Activated CD4-positive, alpha-beta memory T cell treated with anti-CD3 and anti-CD28 coated beads for 36 hours (primary cell): Measurements from ENCODE around the gene FAM53C. TPM values are rescaled to one million over a fixed set of nuclear protein-coding genes. Genes with fewer than 3 reads are reported as not detected.

Experiments
- CTCF ChIA-PET: fragments of 350-600 bp; sonication (Branson Sonifier 250); formaldehyde crosslinking; loops from one replicate; lab custom pipeline; 2021; ENCODE audit warnings: antibody characterized with exemption, inconsistent platforms; lab: Charles Lee
- POLR2A ChIA-PET: fragments of 350-600 bp; sonication (Branson Sonifier 250); formaldehyde crosslinking; loops from one replicate; lab custom pipeline; 2021; ENCODE audit warnings: antibody characterized with exemption; lab: Charles Lee
- DNase-seq: peaks from one replicate; pipeline ENCODE4 v3.0.0-alpha.2; 2020
- H3K27ac Mint-ChIP-seq: one replicate; pipeline ENCODE4 v1.8.0; 2021; ENCODE audit warnings: mixed read lengths
- H3K27me3 Mint-ChIP-seq: one replicate; pipeline ENCODE4 v1.8.0; 2021; ENCODE audit warnings: mixed read lengths
- H3K36me3 Mint-ChIP-seq: one replicate; pipeline ENCODE4 v1.8.0; 2021; ENCODE audit warnings: mixed read lengths
- H3K4me1 Mint-ChIP-seq: one replicate; pipeline ENCODE4 v1.8.0; 2021; ENCODE audit warnings: low read depth, mixed read lengths
- H3K4me3 Mint-ChIP-seq: one replicate; pipeline ENCODE4 v1.8.0; 2021; ENCODE audit warnings: mild to moderate bottlenecking, mixed read lengths
- H3K9me3 Mint-ChIP-seq: one replicate; pipeline ENCODE4 v1.8.0; 2021; ENCODE audit warnings: mixed read lengths
- intact Hi-C: fragments of 100-400 bp; cut with micrococcal nuclease; formaldehyde crosslinking; loops from one replicate; pipeline ENCODE4 v1.15.1; 2023
- total RNA-seq, 2 experiments: library from RNA; stranded (reverse); gene quantifications; one replicate each; pipeline ENCODE4 v1.2.3, GENCODE V29; 2021

Gene FAM53C
- total RNA-seq, 2 experiments from 2014 or later = 17.2 to 19.2 TPM

- intact Hi-C loops = loop anchor here (5.0 kb wide), 2 partner anchors 205 to 585 kb away; partner anchors contain the start of genes ETF1 and HNRNPA0
Measured at GRCh38 chr5:138336952-138337684, 948 bp upstream of the FAM53C start.

GRCh38 chr5:138338411-138339090, 485 bp downstream of the FAM53C start:
- Mint-ChIP-seq H3K9me3 (no peaks in the 10 kb centered on the region), H3K4me3 (peak overlapping the region; percentile 93), H3K4me1 (peaks cover 38% of the 10 kb centered on the region), H3K27ac (peak overlapping the region; percentile 76), H3K36me3 (peaks cover 9% of the 10 kb centered on the region), H3K27me3 (no peaks in the 10 kb centered on the region)
- intact Hi-C loops = loop anchor here (1.0 to 5.0 kb wide), 5 partner anchors 14 to 586 kb away; partner anchors contain the start of genes BRD8, ETF1, HNRNPA0 and HSPA9
- ChIA-PET CTCF (interaction anchor here (1.0 to 8.4 kb wide), 4 partner anchors 12 to 159 kb away, joined by 4 to 192 read pairs (median 4); partner anchors contain the start of genes KDM3B and KIF20A), POLR2A (interaction anchor here (0.5 to 6.0 kb wide), 6 partner anchors 13 to 205 kb away, joined by 3 to 105 read pairs (median 4); partner anchors contain the start of genes BRD8, CDC23, KDM3B and KIF20A)
- peak; percentile 29 for DNase-seq

More at GRCh38 chr5:138336952-138337684, 948 bp upstream of the FAM53C start:
- ChIA-PET CTCF (interaction anchor here (1.1 to 8.4 kb wide), 2 partner anchors 13 to 16 kb away, joined by 4 to 192 read pairs; partner anchors contain the start of gene KDM3B), POLR2A (interaction anchor here (1.7 to 6.0 kb wide), 2 partner anchors 14 to 159 kb away, joined by 8 to 105 read pairs; partner anchors contain the start of genes BRD8, KDM3B and KIF20A)
- H3K36me3 Mint-ChIP-seq = peaks cover 7% of the 10 kb centered on the region
- DNase-seq = no peak
- peak overlapping the region; percentile 93 for H3K4me3 Mint-ChIP-seq
- peak overlapping the region; percentile 96 for H3K27ac Mint-ChIP-seq
- H3K9me3 Mint-ChIP-seq = no peaks in the 10 kb centered on the region
- H3K27me3 Mint-ChIP-seq = no peaks in the 10 kb centered on the region
- H3K4me1 Mint-ChIP-seq = peaks cover 41% of the 10 kb centered on the region

- CTCF ChIA-PET = interaction anchor here (1.6 to 8.4 kb wide), 2 partner anchors 14 to 160 kb away, joined by 4 to 192 read pairs; partner anchors contain the start of genes KDM3B and KIF20A
- H3K36me3 Mint-ChIP-seq = peaks cover 9% of the 10 kb centered on the region
- intact Hi-C loops = loop anchor here (2.0 to 5.0 kb wide), 3 partner anchors 160 to 587 kb away; partner anchors contain the start of genes BRD8, ETF1, HNRNPA0 and KIF20A
- DNase-seq = no peak
- H3K4me1 Mint-ChIP-seq = peaks cover 38% of the 10 kb centered on the region
- no peaks in the 10 kb centered on the region for H3K27me3 Mint-ChIP-seq
- POLR2A ChIA-PET = interaction anchor here (1.5 to 6.0 kb wide), 2 partner anchors 12 to 44 kb away, joined by 3 to 105 read pairs; partner anchors contain the start of gene KDM3B
- H3K9me3 Mint-ChIP-seq = no peaks in the 10 kb centered on the region
- peak overlapping the region; percentile 76 for H3K27ac Mint-ChIP-seq
- H3K4me3 Mint-ChIP-seq = peak overlapping the region; percentile 93
Measured at GRCh38 chr5:138339091-138339456, 1.0 kb downstream of the FAM53C start.

- intact Hi-C loops = loop anchor here (2.0 to 5.0 kb wide), 3 partner anchors 161 to 587 kb away; partner anchors contain the start of genes BRD8, ETF1, HNRNPA0 and KIF20A
- ChIA-PET POLR2A (interaction anchor here (6.0 kb wide), 1 partner anchor 12 kb away, joined by 105 read pairs; the partner anchor contains the start of gene KDM3B), CTCF (interaction anchor here (1.6 to 8.4 kb wide), 2 partner anchors 14 to 160 kb away, joined by 4 to 192 read pairs; partner anchors contain the start of genes KDM3B and KIF20A)
- peaks cover 9% of the 10 kb centered on the region for H3K36me3 Mint-ChIP-seq
- no peaks in the 10 kb centered on the region for H3K9me3 Mint-ChIP-seq
- peak overlapping the region; percentile 93 for H3K4me3 Mint-ChIP-seq
- no peak for DNase-seq
- peaks cover 38% of the 10 kb centered on the region for H3K4me1 Mint-ChIP-seq
- peak overlapping the region; percentile 76 for H3K27ac Mint-ChIP-seq
- H3K27me3 Mint-ChIP-seq = no peaks in the 10 kb centered on the region
Measured at GRCh38 chr5:138339464-138339863, 1.4 kb downstream of the FAM53C start.

- ChIA-PET POLR2A (interaction anchor here (1.3 to 6.0 kb wide), 2 partner anchors 8 to 11 kb away, joined by 5 to 105 read pairs; partner anchors contain the start of genes CDC25C and KDM3B), CTCF (interaction anchor here (8.4 kb wide), 1 partner anchor 13 kb away, joined by 192 read pairs; the partner anchor contains the start of gene KDM3B)
- Mint-ChIP-seq H3K27me3 (no peaks in the 10 kb centered on the region), H3K4me1 (peaks cover 34% of the 10 kb centered on the region), H3K9me3 (no peaks in the 10 kb centered on the region), H3K27ac (no peak overlapping the region), H3K4me3 (peak overlapping the region; percentile 24), H3K36me3 (peaks cover 12% of the 10 kb centered on the region)
- intact Hi-C loops = no loop called here
- DNase-seq = no peak
Measured at GRCh38 chr5:138340008-138340407, 1.9 kb downstream of the FAM53C start.

- Mint-ChIP-seq H3K4me1 (peaks cover 11% of the 10 kb centered on the region), H3K9me3 (no peaks in the 10 kb centered on the region), H3K27ac (no peak overlapping the region), H3K4me3 (no peak overlapping the region), H3K27me3 (no peaks in the 10 kb centered on the region), H3K36me3 (peaks cover 33% of the 10 kb centered on the region)
- CTCF ChIA-PET = interaction anchor here (0.7 kb wide), 2 partner anchors 8 to 34 kb away, joined by 3 read pairs; no protein-coding TSS in a partner anchor
- no peak for DNase-seq
- POLR2A ChIA-PET = interaction anchor here (0.8 to 0.9 kb wide), 2 partner anchors 8 to 12 kb away, joined by 3 read pairs; no protein-coding TSS in a partner anchor
- intact Hi-C loops = no loop called here
Measured at GRCh38 chr5:138344887-138345622, 7.0 kb downstream of the FAM53C start.

- Mint-ChIP-seq H3K9me3 (peaks cover 8% of the 10 kb centered on the region), H3K36me3 (peaks cover 35% of the 10 kb centered on the region), H3K4me1 (no peaks in the 10 kb centered on the region), H3K27me3 (no peaks in the 10 kb centered on the region), H3K4me3 (no peak overlapping the region), H3K27ac (no peak overlapping the region)
- ChIA-PET POLR2A (interaction anchor here (8.9 kb wide), 1 partner anchor 8 kb away, joined by 105 read pairs; the partner anchor contains the start of gene FAM53C), CTCF (interaction anchor here (0.8 kb wide), 1 partner anchor 15 kb away, joined by 3 read pairs; the partner anchor contains the start of gene CDC25C)
- intact Hi-C loops = no loop called here
- no peak for DNase-seq
Measured at GRCh38 chr5:138346889-138347288, 8.8 kb downstream of the FAM53C start.

- Mint-ChIP-seq H3K27me3 (no peaks in the 10 kb centered on the region), H3K4me3 (no peak overlapping the region), H3K4me1 (peaks cover 15% of the 10 kb centered on the region), H3K9me3 (peaks cover 12% of the 10 kb centered on the region), H3K27ac (peak overlapping the region; percentile 33), H3K36me3 (peaks cover 34% of the 10 kb centered on the region)
- ChIA-PET CTCF (interaction anchor here (0.6 to 5.8 kb wide), 4 partner anchors 12 to 199 kb away, joined by 3 to 113 read pairs (median 4); partner anchors contain the start of genes CDC25C and FAM53C), POLR2A (interaction anchor here (8.9 kb wide), 1 partner anchor 11 kb away, joined by 105 read pairs; the partner anchor contains the start of gene FAM53C)
- intact Hi-C loops = loop anchor here (5.0 to 10.0 kb wide), 2 partner anchors 57 to 315 kb away; partner anchors contain the start of gene FAM13B
- no peak for DNase-seq
Measured at GRCh38 chr5:138349852-138350562, 11.9 kb downstream of the FAM53C start.

GRCh38 chr5:138350563-138350890, 12.5 kb downstream of the FAM53C start:
- CTCF ChIA-PET = interaction anchor here (0.6 to 5.8 kb wide), 5 partner anchors 13 to 199 kb away, joined by 3 to 113 read pairs (median 4); partner anchors contain the start of genes CDC25C and FAM53C
- Mint-ChIP-seq H3K27me3 (no peaks in the 10 kb centered on the region), H3K4me3 (no peak overlapping the region), H3K4me1 (peaks cover 20% of the 10 kb centered on the region), H3K27ac (peak overlapping the region; percentile 0), H3K36me3 (peaks cover 29% of the 10 kb centered on the region), H3K9me3 (peaks cover 12% of the 10 kb centered on the region)
- DNase-seq = no peak
- intact Hi-C loops = loop anchor here (5.0 to 10.0 kb wide), 2 partner anchors 57 to 316 kb away; partner anchors contain the start of gene FAM13B
- POLR2A ChIA-PET = interaction anchor here (1.0 to 8.9 kb wide), 2 partner anchors 12 to 19 kb away, joined by 4 to 105 read pairs; partner anchors contain the start of genes CDC25C and FAM53C
